ENCODE measurements around the gene TCF23.

DNA sequence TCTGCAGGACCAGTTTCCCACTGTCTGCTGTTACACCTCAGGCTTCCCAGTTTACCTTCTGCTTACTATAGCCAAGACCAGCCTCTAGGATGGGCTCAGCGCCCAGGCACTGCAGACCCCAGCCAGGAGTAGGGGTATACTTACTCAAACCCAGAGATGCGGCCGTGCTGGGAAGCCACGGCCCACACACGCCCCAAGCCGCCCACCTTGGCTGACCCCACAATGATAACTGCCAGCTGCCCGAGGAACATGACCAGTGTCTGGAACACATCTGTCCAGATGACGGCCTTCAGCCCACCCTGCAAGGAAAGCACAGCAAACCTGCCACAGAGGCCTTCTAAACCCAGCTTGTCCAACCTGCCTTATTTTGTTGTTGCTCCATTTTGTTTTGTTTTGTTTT, 56.4 kb downstream of the TCF23 start:
- no peak for TF ChIP-seq TAF1 (IDR thresholded peaks at IDR 0.05; ENCODE audit: low read depth)
- TF ChIP-seq YY1 (IDR thresholded peaks at IDR 0.05; ENCODE audit: low read depth), result no peak
- TF ChIP-seq, protein P1, sequence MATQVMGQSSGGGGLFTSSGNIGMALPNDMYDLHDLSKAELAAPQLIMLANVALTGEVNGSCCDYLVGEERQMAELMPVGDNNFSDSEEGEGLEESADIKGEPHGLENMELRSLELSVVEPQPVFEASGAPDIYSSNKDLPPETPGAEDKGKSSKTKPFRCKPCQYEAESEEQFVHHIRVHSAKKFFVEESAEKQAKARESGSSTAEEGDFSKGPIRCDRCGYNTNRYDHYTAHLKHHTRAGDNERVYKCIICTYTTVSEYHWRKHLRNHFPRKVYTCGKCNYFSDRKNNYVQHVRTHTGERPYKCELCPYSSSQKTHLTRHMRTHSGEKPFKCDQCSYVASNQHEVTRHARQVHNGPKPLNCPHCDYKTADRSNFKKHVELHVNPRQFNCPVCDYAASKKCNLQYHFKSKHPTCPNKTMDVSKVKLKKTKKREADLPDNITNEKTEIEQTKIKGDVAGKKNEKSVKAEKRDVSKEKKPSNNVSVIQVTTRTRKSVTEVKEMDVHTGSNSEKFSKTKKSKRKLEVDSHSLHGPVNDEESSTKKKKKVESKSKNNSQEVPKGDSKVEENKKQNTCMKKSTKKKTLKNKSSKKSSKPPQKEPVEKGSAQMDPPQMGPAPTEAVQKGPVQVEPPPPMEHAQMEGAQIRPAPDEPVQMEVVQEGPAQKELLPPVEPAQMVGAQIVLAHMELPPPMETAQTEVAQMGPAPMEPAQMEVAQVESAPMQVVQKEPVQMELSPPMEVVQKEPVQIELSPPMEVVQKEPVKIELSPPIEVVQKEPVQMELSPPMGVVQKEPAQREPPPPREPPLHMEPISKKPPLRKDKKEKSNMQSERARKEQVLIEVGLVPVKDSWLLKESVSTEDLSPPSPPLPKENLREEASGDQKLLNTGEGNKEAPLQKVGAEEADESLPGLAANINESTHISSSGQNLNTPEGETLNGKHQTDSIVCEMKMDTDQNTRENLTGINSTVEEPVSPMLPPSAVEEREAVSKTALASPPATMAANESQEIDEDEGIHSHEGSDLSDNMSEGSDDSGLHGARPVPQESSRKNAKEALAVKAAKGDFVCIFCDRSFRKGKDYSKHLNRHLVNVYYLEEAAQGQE (IDR thresholded peaks at IDR 0.05; ENCODE audit: low read depth), result no peak
- TF ChIP-seq TEAD4 (IDR thresholded peaks at IDR 0.05), result no peak
- TF ChIP-seq EGR1 (IDR thresholded peaks at IDR 0.05), result no peak
- no peak for TF ChIP-seq EP300 (IDR thresholded peaks at IDR 0.05; ENCODE audit: borderline replicate concordance)

All from Ishikawa (cell line).